Measurements from ENCODE around the gene PPM1N.

DNA sequence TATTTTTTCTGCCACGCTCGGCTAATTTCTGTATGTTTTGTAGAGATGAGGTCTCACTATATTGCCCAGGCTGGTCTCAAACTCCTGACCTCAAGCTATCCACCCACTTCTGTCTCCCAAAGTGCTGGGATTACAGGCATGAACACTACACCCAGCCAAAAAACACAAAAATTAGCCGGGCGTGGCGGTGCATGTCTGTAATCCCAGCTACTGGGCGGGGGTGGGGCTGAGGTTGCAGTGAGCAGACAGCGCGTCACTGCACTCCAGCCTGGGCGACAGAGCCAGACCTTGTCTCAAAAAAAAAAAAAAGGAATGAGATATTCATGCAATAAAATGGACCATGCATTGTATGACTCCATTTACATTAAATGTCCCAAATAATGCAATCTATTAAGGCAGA, 41.2 kb downstream of the PPM1N start:
- TF ChIP-seq, protein P1, sequence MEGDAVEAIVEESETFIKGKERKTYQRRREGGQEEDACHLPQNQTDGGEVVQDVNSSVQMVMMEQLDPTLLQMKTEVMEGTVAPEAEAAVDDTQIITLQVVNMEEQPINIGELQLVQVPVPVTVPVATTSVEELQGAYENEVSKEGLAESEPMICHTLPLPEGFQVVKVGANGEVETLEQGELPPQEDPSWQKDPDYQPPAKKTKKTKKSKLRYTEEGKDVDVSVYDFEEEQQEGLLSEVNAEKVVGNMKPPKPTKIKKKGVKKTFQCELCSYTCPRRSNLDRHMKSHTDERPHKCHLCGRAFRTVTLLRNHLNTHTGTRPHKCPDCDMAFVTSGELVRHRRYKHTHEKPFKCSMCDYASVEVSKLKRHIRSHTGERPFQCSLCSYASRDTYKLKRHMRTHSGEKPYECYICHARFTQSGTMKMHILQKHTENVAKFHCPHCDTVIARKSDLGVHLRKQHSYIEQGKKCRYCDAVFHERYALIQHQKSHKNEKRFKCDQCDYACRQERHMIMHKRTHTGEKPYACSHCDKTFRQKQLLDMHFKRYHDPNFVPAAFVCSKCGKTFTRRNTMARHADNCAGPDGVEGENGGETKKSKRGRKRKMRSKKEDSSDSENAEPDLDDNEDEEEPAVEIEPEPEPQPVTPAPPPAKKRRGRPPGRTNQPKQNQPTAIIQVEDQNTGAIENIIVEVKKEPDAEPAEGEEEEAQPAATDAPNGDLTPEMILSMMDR (IDR thresholded peaks at IDR 0.05): no peak
- TF ChIP-seq EP300 (IDR thresholded peaks at IDR 0.05): no peak

Data from stomach (tissue), 4 donors.